Islet of Langerhans (tissue), 1 donor: Measurements from ENCODE around the gene APOC3.

ENCODE experiments used
- FAIRE-seq: peaks from one replicate; lab custom pipeline; 2011; peaks lifted over from hg19 to GRCh38; lab: Jason Lieb, UNC

The APOC3 gene

GRCh38 chr11:116879800-116880625, 50.3 kb downstream of the APOC3 start:
- peak; percentile 97 for FAIRE-seq

- FAIRE-seq = no peak
These were observed 51.4 kb downstream of the APOC3 start for GRCh38 chr11:116881143-116881542.

GRCh38 chr11:116882386-116882785, 52.7 kb downstream of the APOC3 start:
- no peak for FAIRE-seq
